Measurements from ENCODE around the gene JUN. TPM values are rescaled to one million over a fixed set of nuclear protein-coding genes. Genes with fewer than 3 reads are reported as not detected.

Gene JUN
- total and polyA plus RNA-seq, 2 experiments from 2014 or later, result 23.3 to 28.5 TPM

GRCh38 chr1:58791106-58791505, 7.3 kb upstream of the JUN start:
- DNase-seq (ENCODE audit: low spot score), result no peak

More at GRCh38 chr1:58791106-58791505, 7.3 kb upstream of the JUN start:
- H3K9me3 Mint-ChIP-seq, result no peaks in the 10 kb centered on the region
- Histone ChIP-seq H3K36me3 (ENCODE audit: insufficient read depth) (no peaks in the 10 kb centered on the region), H3K4me3 (no peak overlapping the region), H4K20me1 (replicated peaks; ENCODE audit: insufficient read depth) (no peaks in the 10 kb centered on the region), H3K27me3 (ENCODE audit: insufficient read depth) (peaks cover 9% of the 10 kb centered on the region), H3K4me2 (no peak overlapping the region), H3K9me2 (ENCODE audit: insufficient read depth) (0 out of 2 replicates have a peak, but pooled peaks cover 4% of the 10 kb centered on the region), H3F3A (replicated peaks; ENCODE audit: low read depth) (no peaks in the 10 kb centered on the region), H2AFZ (no peak overlapping the region), H3K4me1 (ENCODE audit: insufficient read depth) (peaks cover 6% of the 10 kb centered on the region; the same call in 1 of the 2 replicates), H3K27ac (ENCODE audit: low read depth) (no peak overlapping the region), H3K79me2 (replicated peaks; ENCODE audit: insufficient read depth) (no peaks in the 10 kb centered on the region)
- ATAC-seq, result no peak
- H3K27me3 Mint-ChIP-seq (ENCODE audit: insufficient read depth, low read depth, poor library complexity), result peaks cover 3% of the 10 kb centered on the region
- no peak overlapping the region for H3K27ac Mint-ChIP-seq
- no peak overlapping the region for H3K4me3 Mint-ChIP-seq
- no peaks in the 10 kb centered on the region for H3K36me3 Mint-ChIP-seq (ENCODE audit: low read depth)
- H3K4me1 Mint-ChIP-seq, result peaks cover 13% of the 10 kb centered on the region
- TF ChIP-seq EZH2 (IDR thresholded peaks at IDR 0.05; ENCODE audit: low read depth, unreplicated experiment) (no peak), NANOG (IDR thresholded peaks at IDR 0.05; ENCODE audit: borderline replicate concordance) (no peak), ZNF462 (CRISPR knock-in tag; IDR thresholded peaks at IDR 0.05) (no peak), EZH2phosphoT487 (IDR thresholded peaks at IDR 0.05; ENCODE audit: unreplicated experiment) (no peak), STAT1 (IDR thresholded peaks at IDR 0.05; ENCODE audit: unreplicated experiment) (no peak), POLR2AphosphoS5 (IDR thresholded peaks at IDR 0.05; ENCODE audit: low read depth) (no peak), CTCF (conservative IDR thresholded peaks at IDR 0.05; ENCODE audit: low read depth in 2 of 2) (no peak), ETS1 (IDR thresholded peaks at IDR 0.05) (no peak), ZNF114 (CRISPR knock-in tag; IDR thresholded peaks at IDR 0.05) (no peak), JUNB (IDR thresholded peaks at IDR 0.05; ENCODE audit: unreplicated experiment) (no peak), CREB1 (CRISPR knock-in tag; IDR thresholded peaks at IDR 0.05; ENCODE audit: low read depth) (no peak), REST (IDR thresholded peaks at IDR 0.05; ENCODE audit: unreplicated experiment) (no peak), ZNF331 (CRISPR knock-in tag; IDR thresholded peaks at IDR 0.05; ENCODE audit: low read depth) (no peak)

Measured in GM23338 (cell line).